Naive thymus-derived CD4-positive, alpha-beta T cell (primary cell): ENCODE measurements around the gene MIEN1. TPM values are rescaled to one million over a fixed set of nuclear protein-coding genes. Genes with fewer than 3 reads are reported as not detected.
"Not testable (repeated sequence)": the region's sequence is repeated elsewhere in the genome, so short reads cannot be mapped to it uniquely, and the experiment has no call there.

Experiments used
- ATAC-seq: fragments of 150-1000 bp; cut with Tn5 transposase; 2 replicates; pipeline ENCODE4 v1.10.0; 2021; ENCODE audit warnings: mild to moderate bottlenecking, moderate library complexity
- CTCF ChIA-PET: fragments of 350-600 bp; sonication (Branson Sonifier 250); formaldehyde crosslinking; loops from one replicate; lab custom pipeline; 2021; ENCODE audit warnings: antibody characterized with exemption; lab: Charles Lee
- POLR2A ChIA-PET: fragments of 350-600 bp; sonication (Branson Sonifier 250); formaldehyde crosslinking; loops from one replicate; lab custom pipeline; 2021; ENCODE audit warnings: antibody characterized with exemption, inconsistent platforms; lab: Charles Lee
- DNase-seq, 9 donors: peaks; one replicate each; pipeline versions ENCODE4 v3.0.0 to v3.0.0-alpha.2; 2020 to 2022; ENCODE audit warnings: mixed read lengths in 1 of 9
- H3K27ac ChIP-seq: one replicate; pipeline ENCODE4 v1.7.0; 2013; ENCODE audit warnings: mild to moderate bottlenecking, low read depth, low read length, moderate library complexity
- H3K27me3 ChIP-seq, 2 donors: one replicate each; pipeline ENCODE4 v1.7.0; 2013; ENCODE audit warnings: low read length in 2 of 2, mild to moderate bottlenecking in 2 of 2, moderate library complexity in 2 of 2; ENCODE audit not compliant: control insufficient read depth in 2 of 2, insufficient read depth in 2 of 2
- H3K36me3 ChIP-seq, 3 experiments: 1 replicate in 2 of 3; 2 replicates in 1 of 3; pipeline ENCODE4 v1.7.0; 2013; ENCODE audit warnings: low read length in 3 of 3, mild to moderate bottlenecking in 3 of 3, moderate library complexity in 1 of 3; ENCODE audit not compliant: insufficient read depth in 3 of 3, control insufficient read depth in 2 of 3
- H3K4me1 ChIP-seq, 2 donors: one replicate each; pipeline ENCODE4 v1.7.0; 2013; ENCODE audit warnings: low read length in 2 of 2, mild to moderate bottlenecking in 2 of 2, moderate library complexity in 1 of 2; ENCODE audit not compliant: control insufficient read depth in 2 of 2, insufficient read depth in 2 of 2
- H3K4me3 ChIP-seq: 2 replicates; pipeline ENCODE4 v1.7.0; 2013; ENCODE audit warnings: mild to moderate bottlenecking, low read length
- H3K9me3 ChIP-seq, 3 experiments: 1 replicate in 2 of 3; 2 replicates in 1 of 3; pipeline ENCODE4 v1.7.0; 2013; ENCODE audit warnings: low read length in 3 of 3; ENCODE audit not compliant: control insufficient read depth in 2 of 3
- H3K27ac Mint-ChIP-seq, 9 donors: one replicate each; pipeline ENCODE4 v1.8.0; 2020 to 2022; ENCODE audit warnings: mixed read lengths in 9 of 9, mild to moderate bottlenecking in 8 of 9, moderate library complexity in 5 of 9, inconsistent platforms in 2 of 9
- H3K27me3 Mint-ChIP-seq, 5 donors: one replicate each; pipeline ENCODE4 v1.8.0; 2021 to 2022; ENCODE audit warnings: mixed read lengths in 5 of 5, mild to moderate bottlenecking in 1 of 5
- H3K36me3 Mint-ChIP-seq, 5 donors: one replicate each; pipeline ENCODE4 v1.8.0; 2020 to 2022; ENCODE audit warnings: mixed read lengths in 5 of 5, mild to moderate bottlenecking in 3 of 5, inconsistent platforms in 1 of 5
- H3K4me1 Mint-ChIP-seq, 7 donors: one replicate each; pipeline ENCODE4 v1.8.0; 2020 to 2022; ENCODE audit warnings: mixed read lengths in 7 of 7, mild to moderate bottlenecking in 3 of 7, inconsistent platforms in 1 of 7
- H3K4me3 Mint-ChIP-seq, 10 donors: one replicate each; pipeline ENCODE4 v1.8.0; 2020 to 2022; ENCODE audit warnings: mild to moderate bottlenecking in 10 of 10, mixed read lengths in 10 of 10, moderate library complexity in 6 of 10, inconsistent platforms in 2 of 10
- H3K9me3 Mint-ChIP-seq, 11 donors: one replicate each; pipeline ENCODE4 v1.8.0; 2020 to 2022; ENCODE audit warnings: mixed read lengths in 11 of 11, mild to moderate bottlenecking in 4 of 11, inconsistent platforms in 1 of 11, moderate library complexity in 1 of 11
- intact Hi-C, 2 donors: fragments of 100-400 bp; cut with micrococcal nuclease; formaldehyde crosslinking; loops; one replicate each; pipeline ENCODE4 v1.15.1; 2023
- polyA plus RNA-seq, 2 donors: library from polyadenylated mRNA; unstranded; fragments of 300-500 nt; fragmentation: Illumina TruSeq; gene quantifications; one replicate each; pipeline ENCODE4 v1.2.3, GENCODE V29; 2021
- total RNA-seq, 6 experiments: library from RNA in 5 of 6; stranded (reverse) in 5 of 6; gene quantifications; 1 replicate in 5 of 6; 2 replicates in 1 of 6; pipeline ENCODE4 v1.2.3 and lab custom pipeline; 2021 to 2026

Gene MIEN1
- total and polyA plus RNA-seq, 7 experiments from 2014 or later: 28.7 to 74.3 (median 34.4) TPM

DNA sequence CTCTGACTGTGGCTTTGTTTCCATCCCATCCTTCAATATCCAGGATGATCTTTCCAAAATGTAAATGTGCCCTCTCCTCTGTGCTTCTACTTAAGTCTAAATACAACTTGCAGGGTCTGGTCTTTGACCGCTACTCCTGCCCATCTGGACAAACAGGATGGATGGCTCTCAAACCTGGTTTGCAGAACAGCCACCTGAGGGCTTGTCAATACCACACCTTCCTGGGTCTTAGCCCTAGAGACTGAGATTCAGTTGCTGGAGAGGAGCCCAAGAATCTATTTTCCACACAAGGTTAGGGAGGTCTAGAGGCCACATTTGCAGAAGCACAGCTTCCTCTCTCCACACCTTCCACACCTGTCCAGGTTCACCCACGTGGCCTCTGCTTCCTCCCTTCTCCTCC, 5.5 kb upstream of the MIEN1 start:
- Mint-ChIP-seq H3K27ac (peak overlapping the region in 1 of 9 donors; percentile 4), H3K27me3 (peaks cover 6 to 30% (median 13%) of the 10 kb centered on the region in 5 donors), H3K36me3 (peaks cover 0 to 4% (median 0%) of the 10 kb centered on the region in 5 donors), H3K4me1 (peaks cover 6 to 29% (median 15%) of the 10 kb centered on the region in 7 donors), H3K4me3 (no peak overlapping the region), H3K9me3 (peaks cover 0 to 2% (median 0%) of the 10 kb centered on the region in 11 donors)
- CTCF ChIA-PET: interaction anchor here (1.1 kb wide), 1 partner anchor 113 kb away, joined by 3 read pairs; no protein-coding TSS in a partner anchor
- H3K4me1 ChIP-seq: peaks cover 0 to 12% of the 10 kb centered on the region in 2 donors
- no peaks in the 10 kb centered on the region for H3K36me3 ChIP-seq
- POLR2A ChIA-PET: interaction anchor here (0.6 kb wide), 1 partner anchor 13 kb away, joined by 3 read pairs; no protein-coding TSS in a partner anchor
- ATAC-seq (no peak), DNase-seq (no peak)
- intact Hi-C loops: loop anchor here in 1 of 2 donors (5.0 to 10.0 kb wide), 2 partner anchors 189 to 331 kb away; partner anchors contain the start of gene FBXL20
- no peaks in the 10 kb centered on the region for H3K27me3 ChIP-seq
- H3K4me3 ChIP-seq: no peak overlapping the region
- H3K9me3 ChIP-seq: no peaks in the 10 kb centered on the region
- no peak overlapping the region for H3K27ac ChIP-seq

DNA sequence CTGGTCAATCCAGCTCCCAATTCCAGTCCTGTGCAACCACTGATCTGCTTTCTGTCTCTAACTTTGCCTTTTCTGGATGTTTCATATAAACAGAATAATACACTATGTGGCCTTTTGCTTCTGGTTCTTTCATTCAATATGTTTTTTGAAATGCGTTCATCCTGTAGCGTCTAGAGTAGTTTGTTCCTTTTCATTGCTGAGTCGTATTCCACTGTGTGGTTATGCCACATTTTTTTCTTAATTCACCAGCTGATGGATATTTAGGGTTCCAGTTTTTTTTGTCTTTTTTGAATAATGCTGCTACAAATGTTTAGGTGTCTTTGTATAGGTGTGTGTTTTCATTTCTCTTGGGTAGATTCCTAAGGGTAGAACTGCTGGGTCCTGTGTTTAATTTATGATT, 2.3 kb upstream of the MIEN1 start:
- Mint-ChIP-seq H3K36me3 (peaks cover 0 to 11% (median 6%) of the 10 kb centered on the region in 5 donors), H3K27ac (peak overlapping the region in 6 of 9 donors; percentile 18 to 76 (median 50)), H3K27me3 (peaks cover 0 to 21% (median 4%) of the 10 kb centered on the region in 5 donors), H3K4me1 (peaks cover 11 to 24% (median 15%) of the 10 kb centered on the region in 7 donors), H3K9me3 (peaks cover 0 to 2% (median 0%) of the 10 kb centered on the region in 11 donors), H3K4me3 (peak overlapping the region in 9 of 10 donors; percentile 10 to 85 (median 52))
- no peak overlapping the region for H3K4me3 ChIP-seq
- intact Hi-C loops: loop anchor here (5.0 to 10.0 kb wide), 2 partner anchors 95 to 328 kb away; partner anchors contain the start of genes STARD3 (in 2 of the 2) and FBXL20 (in 1 of the 2)
- peaks cover 10 to 11% of the 10 kb centered on the region in 2 donors for H3K4me1 ChIP-seq
- H3K27ac ChIP-seq: no peak overlapping the region
- no peaks in the 10 kb centered on the region for H3K9me3 ChIP-seq
- DNase-seq (no peak), ATAC-seq (no peak)
- peaks cover 3 to 21% (median 5%) of the 10 kb centered on the region in 3 experiments for H3K36me3 ChIP-seq
- H3K27me3 ChIP-seq: no peaks in the 10 kb centered on the region
- ChIA-PET POLR2A (interaction anchor here (0.5 to 4.2 kb wide), 3 partner anchors 15 to 132 kb away, joined by 3 to 28 read pairs (median 3); partner anchors contain the start of gene IKZF3), CTCF (interaction anchor here (1.1 to 1.2 kb wide), 2 partner anchors 47 to 111 kb away, joined by 3 to 4 read pairs; no protein-coding TSS in a partner anchor)

DNA sequence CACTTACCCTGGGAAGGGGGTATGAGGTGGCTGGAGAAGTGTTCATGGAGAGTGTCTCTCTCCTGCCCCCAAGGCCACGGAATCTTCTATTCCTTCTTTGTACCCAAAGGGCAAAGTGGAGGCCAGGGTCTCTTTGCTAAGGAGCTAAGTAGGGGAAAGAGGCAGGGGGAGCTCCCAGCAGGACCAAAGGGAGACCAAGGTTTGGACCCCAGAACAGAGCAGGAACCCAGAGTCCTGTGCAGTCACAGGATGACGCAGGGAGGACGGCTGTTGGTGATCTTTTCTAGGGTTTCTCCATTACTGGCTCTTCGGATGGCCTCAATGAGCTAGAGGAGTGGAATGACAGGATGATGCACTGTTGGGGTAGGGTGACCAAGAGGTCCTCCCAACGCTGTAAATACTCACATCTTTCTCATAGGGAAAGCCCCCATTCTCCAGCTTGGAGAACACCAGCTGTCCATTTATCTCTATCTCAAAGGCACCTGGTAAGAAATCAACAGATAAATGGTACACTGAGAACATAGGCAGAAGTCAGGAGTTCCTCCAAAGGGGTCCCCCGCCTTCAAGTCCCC, 966 bp downstream of the MIEN1 start:
- DNase-seq (no peak), ATAC-seq (no peak)
- Histone ChIP-seq H3K36me3 (peaks cover 3 to 34% (median 5%) of the 10 kb centered on the region in 3 experiments), H3K4me3 (peak overlapping the region; percentile 95), H3K4me1 (peaks cover 10% of the 10 kb centered on the region in 2 donors), H3K27ac (peak overlapping the region; percentile 95), H3K27me3 (no peaks in the 10 kb centered on the region), H3K9me3 (no peaks in the 10 kb centered on the region)
- Mint-ChIP-seq H3K27me3 (peaks cover 0 to 4% (median 0%) of the 10 kb centered on the region in 5 donors), H3K4me1 (peaks cover 11 to 20% (median 16%) of the 10 kb centered on the region in 7 donors), H3K36me3 (peaks cover 0 to 11% (median 6%) of the 10 kb centered on the region in 5 donors), H3K9me3 (no peaks in the 10 kb centered on the region), H3K27ac (peak overlapping the region; percentile 84 to 98 (median 94)), H3K4me3 (peak overlapping the region; percentile 88 to 96 (median 92))
- intact Hi-C loops: no loop called here
- CTCF ChIA-PET: interaction anchor here (0.6 to 3.4 kb wide), 13 partner anchors 15 to 298 kb away, joined by 3 to 29 read pairs (median 4); no protein-coding TSS in a partner anchor
- POLR2A ChIA-PET: interaction anchor here (0.5 to 4.2 kb wide), 26 partner anchors 9 to 304 kb away, joined by 3 to 28 read pairs (median 4); partner anchors contain the start of genes CDK12, IKZF3, LRRC3C and ORMDL3

DNA sequence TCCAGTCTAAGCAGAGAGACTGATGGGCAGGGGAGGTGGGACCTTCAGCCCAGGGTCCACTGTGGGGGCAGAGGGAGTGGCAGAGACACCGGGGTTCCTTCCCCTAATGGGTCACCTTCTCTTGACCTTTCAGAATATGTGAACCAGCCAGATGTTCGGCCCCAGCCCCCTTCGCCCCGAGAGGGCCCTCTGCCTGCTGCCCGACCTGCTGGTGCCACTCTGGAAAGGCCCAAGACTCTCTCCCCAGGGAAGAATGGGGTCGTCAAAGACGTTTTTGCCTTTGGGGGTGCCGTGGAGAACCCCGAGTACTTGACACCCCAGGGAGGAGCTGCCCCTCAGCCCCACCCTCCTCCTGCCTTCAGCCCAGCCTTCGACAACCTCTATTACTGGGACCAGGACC, 2.8 kb downstream of the MIEN1 start:
- H3K27me3 Mint-ChIP-seq: peaks cover 0 to 2% (median 0%) of the 10 kb centered on the region in 5 donors

DNA sequence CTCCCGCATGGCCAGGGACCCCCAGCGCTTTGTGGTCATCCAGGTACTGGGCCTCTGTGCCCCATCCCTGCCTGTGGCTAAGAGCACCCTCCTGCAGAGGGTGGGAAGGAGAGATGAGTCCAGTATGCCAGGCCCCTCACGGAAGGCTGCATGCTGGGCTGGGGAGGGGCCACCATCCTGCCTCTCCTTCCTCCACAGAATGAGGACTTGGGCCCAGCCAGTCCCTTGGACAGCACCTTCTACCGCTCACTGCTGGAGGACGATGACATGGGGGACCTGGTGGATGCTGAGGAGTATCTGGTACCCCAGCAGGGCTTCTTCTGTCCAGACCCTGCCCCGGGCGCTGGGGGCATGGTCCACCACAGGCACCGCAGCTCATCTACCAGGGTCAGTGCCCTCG, 3.7 kb downstream of the MIEN1 start:
- H3K27me3 ChIP-seq: no peaks in the 10 kb centered on the region
- H3K9me3 ChIP-seq: no peaks in the 10 kb centered on the region
- ChIA-PET CTCF (no interaction called here), POLR2A (no interaction called here)
- peaks cover 10% of the 10 kb centered on the region in 2 donors for H3K4me1 ChIP-seq
- no peak overlapping the region for H3K4me3 Mint-ChIP-seq
- H3K36me3 Mint-ChIP-seq: peaks cover 0 to 11% (median 6%) of the 10 kb centered on the region in 5 donors
- ATAC-seq (no peak), DNase-seq (no peak)
- no peak overlapping the region for H3K27ac ChIP-seq
- H3K36me3 ChIP-seq: peaks cover 3 to 34% (median 5%) of the 10 kb centered on the region in 3 experiments
- no peak overlapping the region for H3K27ac Mint-ChIP-seq
- H3K9me3 Mint-ChIP-seq: no peaks in the 10 kb centered on the region
- peaks cover 11 to 16% (median 14%) of the 10 kb centered on the region in 7 donors for H3K4me1 Mint-ChIP-seq
- H3K4me3 ChIP-seq: no peak overlapping the region
- no peaks in the 10 kb centered on the region for H3K27me3 Mint-ChIP-seq
- intact Hi-C loops: no loop called here

More for the DNA sequence above, 2.8 kb downstream of the MIEN1 start:
- Histone ChIP-seq H3K9me3 (no peaks in the 10 kb centered on the region), H3K36me3 (peaks cover 3 to 34% (median 5%) of the 10 kb centered on the region in 3 experiments), H3K27me3 (no peaks in the 10 kb centered on the region), H3K4me1 (peaks cover 10% of the 10 kb centered on the region in 2 donors), H3K4me3 (no peak overlapping the region), H3K27ac (no peak overlapping the region)
- ChIA-PET CTCF (no interaction called here), POLR2A (no interaction called here)
- ATAC-seq (no peak), DNase-seq (no peak)
- peaks cover 11 to 19% (median 16%) of the 10 kb centered on the region in 7 donors for H3K4me1 Mint-ChIP-seq
- no peak overlapping the region for H3K4me3 Mint-ChIP-seq
- H3K36me3 Mint-ChIP-seq: peaks cover 0 to 11% (median 6%) of the 10 kb centered on the region in 5 donors
- intact Hi-C loops: no loop called here
- H3K27ac Mint-ChIP-seq: no peak overlapping the region
- H3K9me3 Mint-ChIP-seq: no peaks in the 10 kb centered on the region

DNA sequence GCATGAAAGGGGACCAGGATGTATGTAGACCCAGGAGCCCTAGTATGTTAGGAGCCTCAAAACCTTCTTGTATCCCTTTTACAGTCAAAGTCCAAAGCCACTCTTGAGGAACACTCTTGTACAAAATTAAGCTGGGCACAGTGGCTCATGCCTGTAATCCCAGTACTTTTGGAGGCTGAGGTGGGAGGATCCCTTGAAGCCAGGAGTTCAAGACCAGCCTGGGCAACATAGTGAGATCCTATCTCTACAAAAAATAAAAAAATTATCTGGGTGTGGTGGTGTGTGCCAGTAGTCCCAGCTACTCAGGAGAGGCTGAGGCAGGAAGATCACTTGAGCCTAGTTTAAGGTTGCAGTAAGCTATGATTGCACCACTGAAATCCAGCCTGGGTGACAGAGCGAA, 4.4 kb downstream of the MIEN1 start:
- Histone ChIP-seq H3K4me1 (peaks cover 10% of the 10 kb centered on the region in 2 donors), H3K36me3 (peaks cover 3 to 34% (median 5%) of the 10 kb centered on the region in 3 experiments)
- H3K27me3 Mint-ChIP-seq, H3K27ac ChIP-seq, H3K27ac Mint-ChIP-seq, H3K9me3 Mint-ChIP-seq, POLR2A ChIA-PET, intact Hi-C loops, CTCF ChIA-PET, H3K9me3 ChIP-seq, DNase-seq, H3K27me3 ChIP-seq, ATAC-seq, H3K4me3 ChIP-seq: not testable (repeated sequence)
- peaks cover 11 to 16% (median 14%) of the 10 kb centered on the region in 7 donors for H3K4me1 Mint-ChIP-seq
- peak overlapping the region in 1 of 10 donors; percentile 29 for H3K4me3 Mint-ChIP-seq
- H3K36me3 Mint-ChIP-seq: peaks cover 0 to 11% (median 6%) of the 10 kb centered on the region in 5 donors
